Activated CD4-positive, alpha-beta T cell treated with anti-CD3 and anti-CD28 coated beads, Interleukin-2, amount 10 ng/mL, durations not matched to agents 24 days and 14 days (primary cell): ENCODE data around the gene ASS1. TPM values are rescaled to one million over a fixed set of nuclear protein-coding genes. Genes with fewer than 3 reads are reported as not detected.
"Not testable (repeated sequence)": the region's sequence is repeated elsewhere in the genome, so short reads cannot be mapped to it uniquely, and the experiment has no call there.

Experiments
- DNase-seq: peaks from one replicate; pipeline ENCODE4 v3.0.0; 2022
- H3K27ac Mint-ChIP-seq: one replicate; pipeline ENCODE4 v1.8.0; 2022; ENCODE audit warnings: mild to moderate bottlenecking, mixed read lengths
- H3K27me3 Mint-ChIP-seq: one replicate; pipeline ENCODE4 v1.8.0; 2022; ENCODE audit warnings: mixed read lengths
- H3K36me3 Mint-ChIP-seq: one replicate; pipeline ENCODE4 v1.8.0; 2022; ENCODE audit warnings: low read depth, mild to moderate bottlenecking, mixed read lengths
- H3K4me1 Mint-ChIP-seq: one replicate; pipeline ENCODE4 v1.8.0; 2021; ENCODE audit warnings: mixed read lengths
- H3K4me3 Mint-ChIP-seq: one replicate; pipeline ENCODE4 v1.8.0; 2022; ENCODE audit warnings: mild to moderate bottlenecking, moderate library complexity, mixed read lengths
- H3K9me3 Mint-ChIP-seq: one replicate; pipeline ENCODE4 v1.8.0; 2021; ENCODE audit warnings: mixed read lengths
- intact Hi-C: fragments of 100-400 bp; cut with micrococcal nuclease; formaldehyde crosslinking; loops from one replicate; pipeline ENCODE4 v1.15.1; 2023
- total RNA-seq: library from RNA; stranded (reverse); gene quantifications from 2 replicates; pipeline ENCODE4 v1.2.3, GENCODE V29; 2022

ASS1 gene
- 3.2 and 4.5 TPM in 2 replicates for total RNA-seq

DNA sequence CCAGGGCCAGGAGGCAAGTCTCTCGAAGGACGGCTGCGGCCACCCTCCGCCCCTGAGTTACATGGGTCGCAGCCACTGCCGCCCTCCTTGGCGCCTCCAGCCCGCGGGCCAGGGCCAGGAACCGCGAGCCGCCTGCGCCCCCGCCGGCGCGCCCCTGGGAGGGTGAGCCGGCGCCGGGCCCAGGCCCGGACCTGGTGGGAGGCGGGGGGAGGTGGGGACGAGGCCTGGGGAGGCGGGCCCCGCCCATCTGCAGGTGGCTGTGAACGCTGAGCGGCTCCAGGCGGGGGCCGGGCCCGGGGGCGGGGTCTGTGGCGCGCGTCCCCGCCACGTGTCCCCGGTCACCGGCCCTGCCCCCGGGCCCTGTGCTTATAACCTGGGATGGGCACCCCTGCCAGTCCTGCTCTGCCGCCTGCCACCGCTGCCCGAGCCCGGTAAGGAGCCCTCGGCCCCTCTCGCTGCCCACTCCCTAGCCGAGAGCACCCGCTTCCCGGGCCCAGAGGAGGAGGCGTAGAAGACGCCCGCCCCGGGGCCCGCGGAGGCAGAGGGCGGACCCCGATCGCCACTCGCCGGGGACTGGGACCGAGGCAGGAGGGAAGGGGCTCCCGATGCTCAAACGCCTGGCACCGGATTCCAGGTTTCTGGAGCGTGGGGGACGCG is at the start of gene ASS1:
TSS of gene ASS1 (plus strand) at position 397 of the 657 bp plus-strand sequence. CDS start 7,268 bp downstream, outside the sequence.
- peaks cover 5% of the 10 kb centered on the region for H3K9me3 Mint-ChIP-seq
- peak within 1 kb of the TSS; percentile 72 for H3K4me3 Mint-ChIP-seq
- no peak within 1 kb of the TSS for H3K27ac Mint-ChIP-seq
- peaks cover 14% of the 10 kb centered on the region for H3K4me1 Mint-ChIP-seq
- peaks cover 2% of the 10 kb centered on the region for H3K36me3 Mint-ChIP-seq
- peaks cover 18% of the 10 kb centered on the region for H3K27me3 Mint-ChIP-seq
- peak; percentile 84 for DNase-seq
- intact Hi-C loops: no loop called here

- Mint-ChIP-seq H3K4me3 (no peak overlapping the region), H3K27ac (no peak overlapping the region), H3K9me3 (no peaks in the 10 kb centered on the region), H3K4me1 (no peaks in the 10 kb centered on the region), H3K36me3 (no peaks in the 10 kb centered on the region), H3K27me3 (no peaks in the 10 kb centered on the region)
- DNase-seq: no peak
- intact Hi-C loops: no loop called here
Observed at GRCh38 chr9:130395810-130396435, 48.8 kb upstream of the ASS1 start.

DNA sequence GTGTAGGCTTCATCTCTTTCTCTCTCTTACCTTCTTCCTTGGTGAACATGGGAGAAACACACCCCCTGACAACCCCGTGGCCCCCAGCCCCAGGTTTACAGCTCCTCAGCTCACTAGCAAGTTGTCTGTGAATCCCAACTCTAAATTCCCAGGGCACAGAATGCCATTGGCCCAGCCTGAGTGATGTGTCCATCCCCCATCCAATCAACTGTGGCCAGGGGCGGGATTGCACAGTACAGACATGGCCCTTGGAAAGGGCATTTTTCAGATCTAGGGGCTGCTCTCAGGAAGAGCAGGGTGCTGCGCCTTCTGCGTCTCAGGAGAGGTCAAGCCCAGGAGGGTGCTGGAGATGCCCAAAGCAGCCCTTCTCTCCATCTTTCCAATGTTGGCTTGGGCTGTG is 48.2 kb upstream of the ASS1 start:
- no peak overlapping the region for H3K4me3 Mint-ChIP-seq
- no peaks in the 10 kb centered on the region for H3K36me3 Mint-ChIP-seq
- no peaks in the 10 kb centered on the region for H3K4me1 Mint-ChIP-seq
- no peak for DNase-seq
- H3K9me3 Mint-ChIP-seq: no peaks in the 10 kb centered on the region
- no peaks in the 10 kb centered on the region for H3K27me3 Mint-ChIP-seq
- intact Hi-C loops: no loop called here
- H3K27ac Mint-ChIP-seq: no peak overlapping the region

DNA sequence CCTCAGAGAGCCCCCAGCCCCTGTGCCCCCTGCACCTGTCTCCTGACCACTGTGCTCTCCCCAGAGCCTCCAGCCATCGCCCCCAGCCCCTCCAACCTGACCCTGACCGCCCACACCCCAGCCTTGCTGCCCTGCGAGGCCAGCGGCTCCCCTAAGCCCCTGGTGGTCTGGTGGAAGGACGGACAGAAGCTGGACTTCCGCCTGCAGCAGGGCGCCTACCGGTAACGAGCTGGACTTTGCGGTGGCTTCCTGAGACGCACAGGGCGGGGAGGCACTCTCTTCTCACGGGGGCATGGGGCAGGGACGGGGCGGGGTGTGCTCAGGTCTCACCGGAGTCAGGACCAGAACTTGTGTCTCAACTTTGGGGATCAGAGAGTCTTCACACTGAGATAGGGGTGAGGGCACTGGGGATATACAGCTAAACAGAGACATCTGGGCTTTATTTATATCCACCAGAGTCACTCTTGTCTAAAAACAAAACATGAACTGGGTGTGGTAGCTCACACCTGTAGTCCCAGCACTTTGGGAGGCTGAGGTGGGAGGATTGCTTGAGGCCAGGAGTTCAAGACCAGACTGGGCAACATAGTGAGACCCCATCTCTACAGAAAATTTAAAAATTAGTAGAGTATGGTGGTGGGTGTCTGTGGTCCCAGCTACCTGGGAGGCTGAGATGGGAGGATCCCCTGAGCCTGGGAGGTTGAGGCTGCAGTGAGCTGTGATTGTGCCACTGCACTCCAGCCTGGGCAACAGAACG is 46.1 kb upstream of the ASS1 start:
- intact Hi-C loops: no loop called here
- H3K27me3 Mint-ChIP-seq: no peaks in the 10 kb centered on the region
- no peak overlapping the region for H3K4me3 Mint-ChIP-seq
- no peaks in the 10 kb centered on the region for H3K4me1 Mint-ChIP-seq
- no peak for DNase-seq
- no peaks in the 10 kb centered on the region for H3K9me3 Mint-ChIP-seq
- H3K36me3 Mint-ChIP-seq: no peaks in the 10 kb centered on the region
- no peak overlapping the region for H3K27ac Mint-ChIP-seq

DNA sequence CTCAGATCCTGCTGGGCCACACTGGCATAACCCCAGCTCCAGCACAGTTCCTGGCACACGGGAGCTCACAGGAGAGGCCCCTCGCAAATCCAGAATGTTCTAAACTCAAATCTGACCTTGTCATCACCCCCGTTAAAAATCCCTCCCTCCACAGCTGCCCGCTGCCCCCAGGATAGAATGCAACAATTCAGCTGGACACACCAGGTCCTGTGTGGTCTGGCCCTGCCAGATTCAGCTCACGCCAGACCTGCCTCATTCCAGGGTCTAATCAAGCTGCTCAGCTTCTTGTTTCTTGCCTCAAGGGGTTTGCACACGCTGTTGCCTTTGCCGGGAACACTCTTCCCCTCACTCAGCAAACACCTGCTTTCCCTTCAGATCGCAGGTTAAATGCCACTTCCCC is 45.0 kb upstream of the ASS1 start:
- Mint-ChIP-seq H3K27ac (no peak overlapping the region), H3K9me3 (no peaks in the 10 kb centered on the region), H3K4me3 (no peak overlapping the region), H3K36me3 (no peaks in the 10 kb centered on the region), H3K27me3 (no peaks in the 10 kb centered on the region), H3K4me1 (no peaks in the 10 kb centered on the region)
- DNase-seq: no peak
- intact Hi-C loops: no loop called here

GRCh38 chr9:130400870-130401269 is 43.9 kb upstream of the ASS1 start:
- no peaks in the 10 kb centered on the region for H3K4me1 Mint-ChIP-seq
- DNase-seq: no peak

DNA sequence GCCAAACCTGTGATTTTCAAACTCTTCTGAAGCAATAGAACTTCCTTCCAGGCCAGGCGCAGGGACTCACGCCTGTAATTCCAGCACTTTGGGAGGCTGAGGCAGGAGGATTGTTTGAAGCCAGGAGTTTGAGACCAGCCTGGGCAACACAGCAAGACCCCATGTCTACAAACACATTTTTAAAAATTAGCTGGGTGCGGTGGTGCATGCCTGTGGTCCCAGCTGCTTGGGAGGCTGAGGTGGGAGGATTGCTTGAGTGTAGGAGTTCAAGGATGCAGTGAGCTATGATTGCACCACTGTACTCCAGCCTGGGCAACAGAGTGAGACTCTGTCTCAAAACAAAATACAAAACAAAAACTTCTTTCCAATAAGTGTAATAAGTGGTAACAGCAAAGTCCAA is 43.0 kb upstream of the ASS1 start:
- H3K4me1 Mint-ChIP-seq, H3K36me3 Mint-ChIP-seq, DNase-seq, H3K27ac Mint-ChIP-seq, H3K4me3 Mint-ChIP-seq, H3K9me3 Mint-ChIP-seq, intact Hi-C loops, H3K27me3 Mint-ChIP-seq: not testable (repeated sequence)

More at GRCh38 chr9:130400870-130401269, 43.9 kb upstream of the ASS1 start:
- H3K27me3 Mint-ChIP-seq: no peaks in the 10 kb centered on the region
- H3K4me3 Mint-ChIP-seq: no peak overlapping the region
- no peaks in the 10 kb centered on the region for H3K9me3 Mint-ChIP-seq
- H3K27ac Mint-ChIP-seq: no peak overlapping the region
- H3K36me3 Mint-ChIP-seq: no peaks in the 10 kb centered on the region
- intact Hi-C loops: no loop called here

DNA sequence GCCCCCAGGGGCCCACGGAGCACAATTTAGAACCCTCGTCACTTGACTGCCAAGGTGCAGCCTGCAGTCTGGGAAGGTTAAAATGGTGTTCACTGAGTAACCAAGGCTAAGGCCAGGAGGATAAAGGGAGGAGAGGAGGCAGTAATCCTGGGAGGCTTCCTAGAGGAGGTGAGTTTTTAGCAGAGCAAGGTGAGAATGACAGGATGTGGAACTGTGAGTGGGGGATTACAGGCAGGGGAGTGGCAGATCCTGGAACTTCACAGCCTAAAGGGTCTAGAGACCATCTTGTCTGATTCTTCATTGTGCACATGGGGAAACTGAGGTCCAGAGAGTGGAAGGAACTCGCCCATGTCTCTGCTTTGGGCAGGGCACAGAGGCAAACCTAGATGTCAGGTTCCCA is 42.5 kb upstream of the ASS1 start:
- no peaks in the 10 kb centered on the region for H3K27me3 Mint-ChIP-seq
- no peaks in the 10 kb centered on the region for H3K36me3 Mint-ChIP-seq

DNA sequence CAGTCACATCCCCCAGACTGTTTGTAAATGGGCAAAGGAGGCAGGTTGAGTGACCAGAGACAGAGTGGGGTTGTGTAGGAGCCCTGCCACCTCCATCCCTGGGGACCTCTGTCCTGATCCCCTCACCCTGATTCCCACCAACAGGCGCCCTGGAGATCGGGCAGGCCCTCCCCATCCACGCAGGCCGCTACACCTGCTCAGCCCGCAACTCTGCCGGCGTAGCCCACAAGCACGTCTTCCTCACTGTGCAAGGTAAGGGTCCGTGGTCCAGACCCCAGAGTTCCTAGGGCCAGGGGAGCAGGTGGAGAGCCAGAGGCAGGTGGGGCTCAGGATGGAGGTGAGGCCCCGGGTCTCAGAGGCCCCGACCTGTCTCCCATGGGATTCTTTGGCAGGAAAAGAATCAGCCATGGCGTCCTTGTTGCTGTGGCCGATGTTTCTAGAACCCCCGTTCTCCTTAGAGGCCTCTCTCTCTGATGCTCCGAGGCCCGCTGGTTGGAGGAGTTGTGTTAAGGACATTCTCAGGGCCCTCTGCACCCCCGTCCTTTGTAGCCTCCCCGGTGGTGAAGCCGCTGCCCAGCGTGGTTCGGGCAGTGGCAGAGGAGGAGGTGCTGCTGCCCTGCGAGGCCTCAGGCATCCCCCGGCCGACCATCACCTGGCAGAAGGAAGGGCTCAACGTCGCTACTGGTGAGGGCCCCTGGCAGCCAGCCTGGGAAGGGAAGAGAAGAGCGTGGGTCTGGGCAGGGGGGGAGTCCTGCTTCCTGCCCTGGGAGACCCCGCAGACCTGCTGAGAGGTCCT is 41.9 kb upstream of the ASS1 start:
- H3K27me3 Mint-ChIP-seq: no peaks in the 10 kb centered on the region
- no peaks in the 10 kb centered on the region for H3K9me3 Mint-ChIP-seq
- no peak overlapping the region for H3K4me3 Mint-ChIP-seq
- no peaks in the 10 kb centered on the region for H3K4me1 Mint-ChIP-seq
- intact Hi-C loops: no loop called here
- H3K27ac Mint-ChIP-seq: no peak overlapping the region
- no peak for DNase-seq
- H3K36me3 Mint-ChIP-seq: no peaks in the 10 kb centered on the region

More for the DNA sequence above, 42.5 kb upstream of the ASS1 start:
- Mint-ChIP-seq H3K9me3 (no peaks in the 10 kb centered on the region), H3K4me1 (no peaks in the 10 kb centered on the region), H3K27ac (no peak overlapping the region), H3K4me3 (no peak overlapping the region)
- no peak for DNase-seq
- intact Hi-C loops: no loop called here

DNA sequence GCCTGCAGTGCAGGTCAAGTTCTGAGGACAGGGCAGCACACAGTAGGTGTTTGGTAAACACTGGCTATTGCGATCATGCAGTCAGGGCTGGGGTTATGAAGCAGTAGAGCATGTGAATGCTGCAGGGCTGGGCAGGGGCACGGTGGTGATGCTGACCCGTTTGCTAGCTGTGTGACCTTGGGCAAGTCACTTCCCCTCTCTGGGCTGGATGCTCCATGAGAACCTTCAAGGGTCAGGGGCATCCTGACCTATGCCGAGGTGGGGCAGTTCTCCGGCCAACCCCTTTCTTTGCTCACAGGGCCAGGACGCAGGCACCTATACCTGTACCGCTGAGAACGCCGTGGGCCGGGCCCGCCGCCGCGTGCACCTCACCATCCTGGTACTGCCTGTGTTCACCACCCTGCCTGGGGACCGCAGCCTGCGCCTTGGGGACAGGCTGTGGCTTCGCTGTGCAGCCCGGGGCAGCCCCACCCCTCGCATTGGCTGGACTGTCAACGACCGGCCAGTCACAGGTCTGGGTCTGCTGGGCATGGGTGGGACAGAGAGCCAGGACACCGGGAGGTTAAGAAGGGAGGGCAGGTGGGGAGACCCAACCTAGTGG is 39.0 kb upstream of the ASS1 start:
- no peaks in the 10 kb centered on the region for H3K36me3 Mint-ChIP-seq
- no peaks in the 10 kb centered on the region for H3K4me1 Mint-ChIP-seq
- no peaks in the 10 kb centered on the region for H3K9me3 Mint-ChIP-seq
- intact Hi-C loops: no loop called here
- H3K27ac Mint-ChIP-seq: no peak overlapping the region
- H3K4me3 Mint-ChIP-seq: no peak overlapping the region
- H3K27me3 Mint-ChIP-seq: no peaks in the 10 kb centered on the region
- DNase-seq: no peak

DNA sequence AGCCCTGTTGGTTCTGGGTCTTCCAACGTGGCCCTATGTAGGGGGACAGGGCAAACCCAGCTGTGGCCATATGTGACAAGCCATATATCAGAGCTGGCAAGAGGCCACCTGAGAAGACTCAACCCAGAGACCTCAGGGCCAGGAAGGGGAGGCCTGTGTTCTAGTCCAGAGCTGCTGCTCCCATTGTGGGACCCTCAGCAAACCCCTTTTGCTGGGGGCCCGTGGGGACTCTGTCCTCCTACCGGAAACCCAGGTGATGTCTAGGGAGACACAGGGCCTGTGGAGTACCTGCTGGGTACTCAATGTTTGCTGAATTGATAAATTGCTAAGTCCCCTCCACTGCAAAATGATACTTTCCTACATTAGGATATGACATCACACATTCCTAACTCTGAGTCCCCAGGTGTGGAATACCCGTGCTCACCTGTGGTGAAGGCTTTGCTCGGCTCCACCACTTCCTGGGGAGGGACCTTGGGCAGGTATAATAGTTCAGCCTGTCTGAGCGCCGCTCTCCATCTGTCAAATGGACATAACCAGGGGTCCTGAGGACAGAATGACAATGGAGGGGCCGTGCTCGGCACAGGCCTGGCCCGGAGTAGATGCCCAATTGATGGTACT is 38.4 kb upstream of the ASS1 start:
- no peaks in the 10 kb centered on the region for H3K27me3 Mint-ChIP-seq
- no peaks in the 10 kb centered on the region for H3K36me3 Mint-ChIP-seq
- no peaks in the 10 kb centered on the region for H3K4me1 Mint-ChIP-seq
- no peak overlapping the region for H3K27ac Mint-ChIP-seq
- no peak for DNase-seq
- no peak overlapping the region for H3K4me3 Mint-ChIP-seq
- intact Hi-C loops: no loop called here
- no peaks in the 10 kb centered on the region for H3K9me3 Mint-ChIP-seq

- intact Hi-C loops: no loop called here
- H3K9me3 Mint-ChIP-seq: no peaks in the 10 kb centered on the region
- H3K36me3 Mint-ChIP-seq: no peaks in the 10 kb centered on the region
- H3K4me3 Mint-ChIP-seq: no peak overlapping the region
- no peak overlapping the region for H3K27ac Mint-ChIP-seq
- DNase-seq: no peak
- H3K27me3 Mint-ChIP-seq: peaks cover 1% of the 10 kb centered on the region
- no peaks in the 10 kb centered on the region for H3K4me1 Mint-ChIP-seq
Observed at GRCh38 chr9:130407916-130408663, 36.7 kb upstream of the ASS1 start.

GRCh38 chr9:130408669-130409068 is 36.1 kb upstream of the ASS1 start:
- intact Hi-C loops: no loop called here
- no peaks in the 10 kb centered on the region for H3K4me1 Mint-ChIP-seq
- no peak overlapping the region for H3K27ac Mint-ChIP-seq
- no peak for DNase-seq
- H3K27me3 Mint-ChIP-seq: peaks cover 1% of the 10 kb centered on the region
- no peak overlapping the region for H3K4me3 Mint-ChIP-seq
- no peaks in the 10 kb centered on the region for H3K36me3 Mint-ChIP-seq
- H3K9me3 Mint-ChIP-seq: no peaks in the 10 kb centered on the region
